KMS-11 (cell line): Measurements from ENCODE around the gene MPRIP.

Source experiments
- H2AFZ ChIP-seq: fragments of 200-600 bp; sonication (generic); 2 replicates; pipeline ENCODE4 v1.6.1; 2016; ENCODE audit warnings: antibody characterized with exemption, mixed run types, low read depth
- H3K27ac ChIP-seq: fragments of 200-600 bp; sonication (generic); 2 replicates; pipeline ENCODE4 v1.6.1; 2016; ENCODE audit warnings: mild to moderate bottlenecking, mixed run types
- H3K27me3 ChIP-seq: fragments of 200-600 bp; sonication (generic); 2 replicates; pipeline ENCODE4 v1.6.1; 2017; ENCODE audit warnings: mild to moderate bottlenecking, low read depth, mixed run types, moderate library complexity; ENCODE audit not compliant: insufficient read depth
- H3K36me3 ChIP-seq: fragments of 200-600 bp; sonication (generic); 2 replicates; pipeline ENCODE4 v1.6.1; 2017; ENCODE audit warnings: mild to moderate bottlenecking, mixed run types; ENCODE audit not compliant: insufficient read depth
- H3K4me1 ChIP-seq: fragments of 200-600 bp; sonication (generic); 2 replicates; pipeline ENCODE4 v1.6.1; 2016; ENCODE audit warnings: mild to moderate bottlenecking, low read depth, mixed run types; ENCODE audit not compliant: poor library complexity, severe bottlenecking
- H3K4me2 ChIP-seq: fragments of 200-600 bp; sonication (generic); 2 replicates; pipeline ENCODE4 v1.7.0; 2016; ENCODE audit warnings: mild to moderate bottlenecking, mixed run types
- H3K4me3 ChIP-seq: fragments of 200-600 bp; sonication (generic); IDR thresholded peaks from 2 replicates; pipeline ENCODE4 v1.6.1; 2017; ENCODE audit warnings: low read depth, low read length, mixed read lengths; ENCODE audit not compliant: insufficient read depth
- H3K79me2 ChIP-seq: fragments of 200-600 bp; sonication (generic); 2 replicates; pipeline ENCODE4 v1.6.1; 2016; ENCODE audit warnings: low read depth, mixed run types; ENCODE audit not compliant: insufficient read depth
- H3K9ac ChIP-seq: fragments of 200-600 bp; sonication (generic); 2 replicates; pipeline ENCODE4 v1.6.1; 2016; ENCODE audit warnings: mild to moderate bottlenecking, mixed run types
- H4K20me1 ChIP-seq: fragments of 200-600 bp; sonication (generic); 2 replicates; pipeline ENCODE4 v1.6.1; 2016; ENCODE audit warnings: mild to moderate bottlenecking, mixed run types; ENCODE audit not compliant: insufficient read depth
- CTCF ChIP-seq: fragments of 200-600 bp; sonication (generic); conservative IDR thresholded peaks from 2 replicates; pipeline ENCODE4 v1.6.1; 2017; ENCODE audit warnings: low read depth, mild to moderate bottlenecking, antibody characterized with exemption, low read length, moderate library complexity, mixed read lengths

The MPRIP gene

GRCh38 chr17:17165666-17166308 is 123.5 kb downstream of the MPRIP start:
- no peaks in the 10 kb centered on the region for H3K36me3 ChIP-seq
- H3K27me3 ChIP-seq, result no peaks in the 10 kb centered on the region
- H3K4me3 ChIP-seq, result no peak overlapping the region
- no peaks in the 10 kb centered on the region for H3K79me2 ChIP-seq
- no peaks in the 10 kb centered on the region for H3K4me1 ChIP-seq
- no peak overlapping the region for H3K9ac ChIP-seq
- H4K20me1 ChIP-seq, result no peaks in the 10 kb centered on the region
- H3K4me2 ChIP-seq, result no peak overlapping the region
- H3K27ac ChIP-seq, result no peak overlapping the region
- no peak overlapping the region for H2AFZ ChIP-seq
- no peak for TF ChIP-seq CTCF

GRCh38 chr17:17166446-17166845 is 124.2 kb downstream of the MPRIP start:
- Histone ChIP-seq H4K20me1 (no peaks in the 10 kb centered on the region), H3K27ac (no peak overlapping the region), H3K36me3 (no peaks in the 10 kb centered on the region), H3K4me1 (no peaks in the 10 kb centered on the region), H3K79me2 (no peaks in the 10 kb centered on the region), H3K4me2 (no peak overlapping the region), H3K4me3 (no peak overlapping the region), H2AFZ (no peak overlapping the region), H3K27me3 (no peaks in the 10 kb centered on the region), H3K9ac (no peak overlapping the region)
- no peak for TF ChIP-seq CTCF

GRCh38 chr17:17167356-17167755 is 125.1 kb downstream of the MPRIP start:
- no peak overlapping the region for H3K9ac ChIP-seq
- no peak for TF ChIP-seq CTCF
- H3K36me3 ChIP-seq, result no peaks in the 10 kb centered on the region
- H3K4me2 ChIP-seq, result no peak overlapping the region
- no peaks in the 10 kb centered on the region for H4K20me1 ChIP-seq
- H2AFZ ChIP-seq, result no peak overlapping the region
- no peak overlapping the region for H3K4me3 ChIP-seq
- H3K27me3 ChIP-seq, result no peaks in the 10 kb centered on the region
- no peaks in the 10 kb centered on the region for H3K4me1 ChIP-seq
- no peaks in the 10 kb centered on the region for H3K79me2 ChIP-seq
- H3K27ac ChIP-seq, result no peak overlapping the region

- Histone ChIP-seq H3K36me3 (no peaks in the 10 kb centered on the region), H3K9ac (no peak overlapping the region), H3K4me2 (no peak overlapping the region), H3K27ac (no peak overlapping the region), H3K4me3 (no peak overlapping the region), H3K79me2 (no peaks in the 10 kb centered on the region), H3K4me1 (no peaks in the 10 kb centered on the region), H3K27me3 (no peaks in the 10 kb centered on the region), H4K20me1 (no peaks in the 10 kb centered on the region), H2AFZ (no peak overlapping the region)
- no peak for TF ChIP-seq CTCF
Measured at GRCh38 chr17:17167986-17168385, 125.7 kb downstream of the MPRIP start.
